T-helper 2 cell (primary cell): Measurements from ENCODE around the gene NEUROD4.

ENCODE experiments used
- DNase-seq, 5 experiments: peaks; one replicate each; pipeline versions ENCODE4 v3.0.0 to v3.0.0-alpha.2; 2012 to 2022

Gene NEUROD4

GRCh38 chr12:55061024-55061423 lies 41.2 kb downstream of the NEUROD4 start:
- DNase-seq: no peak

GRCh38 chr12:55063291-55063690 lies 43.5 kb downstream of the NEUROD4 start:
- no peak for DNase-seq

- no peak for DNase-seq
Measured at GRCh38 chr12:55065535-55065934, 45.8 kb downstream of the NEUROD4 start.

GRCh38 chr12:55067701-55068100 lies 47.9 kb downstream of the NEUROD4 start:
- DNase-seq: no peak

- DNase-seq: peak in 1 of 5 experiments; percentile 50
Measured at GRCh38 chr12:55068416-55069010, 48.7 kb downstream of the NEUROD4 start.

- DNase-seq: peak; percentile 35 to 85 (median 67)
Measured at GRCh38 chr12:55072083-55072482, 52.3 kb downstream of the NEUROD4 start.

- DNase-seq: peak; percentile 46 to 74 (median 61)
Measured at GRCh38 chr12:55073043-55074022, 53.6 kb downstream of the NEUROD4 start.

- DNase-seq: no peak
Measured at GRCh38 chr12:55074806-55075205, 55.0 kb downstream of the NEUROD4 start.
